ENCODE results near the gene FAM180A.
"Not testable (repeated sequence)": the region's sequence is repeated elsewhere in the genome, so short reads cannot be mapped to it uniquely, and the experiment has no call there.

Gene FAM180A

DNA sequence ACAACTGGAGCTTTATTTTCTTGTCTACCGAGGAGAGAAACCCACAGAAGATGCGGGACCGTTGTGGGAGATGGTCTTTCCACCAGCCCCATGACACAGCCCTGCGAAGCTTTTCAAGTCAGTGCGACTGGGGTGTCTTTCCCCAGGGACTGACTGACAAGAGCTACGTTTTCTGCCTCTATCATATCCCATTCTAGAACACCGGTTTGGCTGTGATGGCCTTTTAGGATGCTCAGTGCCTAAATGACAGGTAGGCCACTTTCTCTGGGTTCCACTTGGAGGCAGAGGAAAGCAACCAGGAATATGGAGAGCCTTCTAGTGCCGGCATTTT, 37.5 kb downstream of the FAM180A start:
- no peak for DNase-seq

- DNase-seq: no peak
These were observed 38.0 kb downstream of the FAM180A start for GRCh38 chr7:135710417-135711138.

DNA sequence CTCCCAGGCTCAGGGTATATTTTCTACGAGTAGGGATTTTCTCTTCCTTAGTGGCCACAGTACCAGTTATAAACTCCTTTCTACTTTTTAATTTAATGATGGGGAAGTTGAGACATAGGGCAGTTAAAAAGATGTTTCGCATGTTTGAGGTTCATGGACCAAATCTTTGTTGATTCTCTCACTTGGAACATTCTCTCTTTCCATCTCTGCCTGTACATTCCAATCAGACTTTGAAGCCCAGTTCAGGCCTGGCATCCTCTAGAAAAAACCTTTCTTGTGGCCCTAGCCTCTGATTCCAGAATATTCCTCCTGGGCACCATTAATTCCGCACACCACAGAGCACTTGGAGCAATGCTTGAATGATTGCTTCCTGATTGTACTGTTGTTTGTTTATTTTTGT, 39.1 kb downstream of the FAM180A start:
- DNase-seq: no peak

- no peak for DNase-seq
These were observed 40.6 kb downstream of the FAM180A start for GRCh38 chr7:135708041-135708440.

DNA sequence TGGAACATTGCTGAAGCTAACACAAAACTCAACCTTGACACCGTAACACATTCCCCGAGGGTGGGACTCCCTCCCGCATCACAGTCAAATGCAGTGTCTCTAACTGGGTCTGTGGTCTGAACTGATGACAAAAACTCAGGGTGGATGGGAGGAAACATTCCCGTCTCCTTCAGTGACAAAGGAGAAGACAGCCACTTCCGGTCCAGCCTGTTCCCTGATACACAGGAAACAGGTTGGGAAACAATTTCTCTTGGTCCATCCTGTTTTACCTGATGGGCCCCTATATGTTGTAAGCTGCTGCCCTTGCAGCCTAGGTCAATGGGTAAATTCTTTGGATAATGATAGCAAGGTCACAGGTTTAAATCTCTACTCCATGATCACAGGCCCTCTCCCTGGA, 41.0 kb downstream of the FAM180A start:
- DNase-seq: no peak

GRCh38 chr7:135706858-135707569, 41.6 kb downstream of the FAM180A start:
- no peak for DNase-seq

DNA sequence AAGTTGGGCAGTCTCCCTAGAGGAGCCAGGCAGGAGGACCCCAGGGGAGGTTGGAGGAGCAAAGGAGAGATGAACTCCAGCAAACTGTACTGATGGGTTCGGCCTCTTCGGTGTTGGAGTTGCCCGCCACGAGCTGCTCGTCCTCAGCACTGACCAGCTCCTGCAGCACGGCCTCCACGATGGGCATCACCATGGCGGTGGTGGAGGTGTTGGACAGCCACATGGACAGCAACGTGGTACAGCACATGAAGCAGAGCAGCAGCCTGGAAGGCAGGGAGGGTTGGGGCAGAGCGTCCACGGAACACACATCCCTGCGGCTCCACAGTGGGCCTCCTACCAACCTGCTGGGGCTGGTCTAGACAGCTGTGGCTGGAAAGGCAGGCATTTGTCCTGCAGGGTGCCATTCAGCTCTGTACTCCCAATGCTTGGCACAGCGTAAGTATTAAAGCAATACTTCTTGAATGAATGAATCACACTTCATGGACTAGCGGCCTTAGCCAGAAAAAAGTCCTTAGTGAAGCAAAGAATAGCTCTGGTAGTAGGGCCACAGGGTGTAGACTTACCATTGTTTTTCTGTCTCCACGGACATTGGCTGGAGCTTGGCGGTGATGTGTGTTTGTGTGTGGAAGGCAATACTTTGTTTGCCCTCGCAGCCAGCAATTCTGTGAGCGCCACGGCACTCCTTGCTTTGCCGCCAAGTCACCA, 42.4 kb downstream of the FAM180A start:
- no peak for DNase-seq

- no peak for DNase-seq
These were observed 43.9 kb downstream of the FAM180A start for GRCh38 chr7:135704698-135705097.

- no peak for DNase-seq
These were observed 44.5 kb downstream of the FAM180A start for GRCh38 chr7:135704074-135704473.

GRCh38 chr7:135697276-135698049, 51.1 kb downstream of the FAM180A start:
- DNase-seq: no peak

- no peak for DNase-seq
These were observed 55.1 kb downstream of the FAM180A start for GRCh38 chr7:135693558-135693957.

- DNase-seq: not testable (repeated sequence)
These were observed 56.0 kb downstream of the FAM180A start for GRCh38 chr7:135692606-135693005.

- no peak for DNase-seq
These were observed 56.6 kb downstream of the FAM180A start for GRCh38 chr7:135692055-135692454.

- DNase-seq: no peak
These were observed 58.0 kb downstream of the FAM180A start for GRCh38 chr7:135690566-135690965.

GRCh38 chr7:135687466-135687865, 61.1 kb downstream of the FAM180A start:
- no peak for DNase-seq

- no peak for DNase-seq
These were observed 63.1 kb downstream of the FAM180A start for GRCh38 chr7:135685306-135686084.

GRCh38 chr7:135684699-135685098, 63.9 kb downstream of the FAM180A start:
- no peak for DNase-seq

- no peak for DNase-seq
These were observed 64.5 kb downstream of the FAM180A start for GRCh38 chr7:135684136-135684535.

GRCh38 chr7:135683609-135684008, 65.0 kb downstream of the FAM180A start:
- DNase-seq: no peak

- DNase-seq: no peak
These were observed 66.4 kb downstream of the FAM180A start for GRCh38 chr7:135682191-135682590.

- no peak for DNase-seq
These were observed 66.9 kb downstream of the FAM180A start for GRCh38 chr7:135681762-135682161.

Data from activated T-cell treated with anti-CD3 and anti-CD28 coated beads, Interleukin-2, amount 50 U/mL, for 1 hour (primary cell).